Measurements from ENCODE around the gene FCER2.

Gene FCER2

DNA sequence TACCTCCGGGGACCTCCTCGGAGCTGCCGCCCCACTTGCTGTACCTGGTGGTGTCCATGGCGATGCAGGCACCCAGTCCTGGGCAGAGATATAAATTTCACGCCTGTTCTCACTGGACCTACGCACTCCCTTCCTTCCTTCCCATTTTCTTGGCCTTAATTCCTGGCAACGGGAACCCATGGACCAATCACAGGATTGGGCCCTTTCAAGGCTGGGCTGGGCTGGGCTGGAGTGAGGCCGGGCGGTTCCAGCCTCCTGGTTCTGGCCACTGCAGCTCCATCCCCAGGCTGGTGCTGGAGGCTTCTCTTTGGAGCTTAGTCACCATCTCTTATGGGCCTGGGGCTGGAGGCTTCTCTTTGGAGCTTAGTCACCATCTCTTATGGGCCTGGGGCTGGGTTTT, 30.1 kb upstream of the FCER2 start, which contains the start of gene CLEC4G:
Gene CLEC4G, minus strand, starts transcription at position 66 of the 400 bp plus-strand sequence. Its CDS starts 8 bp downstream, at position 58.
- no peak for DNase-seq

DNA sequence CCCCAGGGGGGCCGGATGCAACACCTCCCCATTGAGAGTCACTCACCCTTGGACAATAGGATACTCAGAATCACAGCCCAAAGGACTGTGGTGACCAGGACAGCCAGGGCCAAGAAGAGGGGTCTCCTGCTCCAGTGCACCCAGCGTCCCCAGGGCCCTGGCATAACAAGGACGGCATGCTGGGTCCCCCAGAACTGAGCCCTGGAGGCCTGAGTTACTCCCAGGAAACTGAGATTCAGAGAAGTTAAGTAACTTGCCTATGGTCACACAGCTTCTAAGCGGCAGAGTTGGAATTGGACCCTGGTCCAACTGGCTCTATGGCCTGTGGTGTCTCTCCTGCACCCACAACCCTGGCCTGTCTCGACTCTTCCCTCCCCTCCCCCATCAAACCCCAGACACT, 29.7 kb upstream of the FCER2 start:
- DNase-seq = no peak

DNA sequence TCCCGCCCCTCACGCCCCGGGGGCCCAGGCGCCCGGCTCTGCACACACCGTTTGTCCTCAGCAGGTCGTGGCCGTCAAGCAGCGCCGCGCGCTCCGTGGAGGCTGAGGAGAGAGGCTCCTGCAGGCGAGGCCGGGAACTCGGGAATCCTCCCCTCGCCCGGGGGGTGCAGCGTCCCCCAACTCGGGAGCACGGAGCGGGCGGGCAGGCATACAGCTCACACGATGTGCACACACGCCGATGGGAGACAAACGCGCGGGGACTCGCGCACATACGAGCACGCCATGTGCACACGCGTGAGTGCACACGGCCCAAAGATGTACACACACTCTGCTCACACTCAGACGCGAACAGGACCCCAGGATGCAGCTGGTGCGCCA, 29.3 kb upstream of the FCER2 start:
- DNase-seq = peak; percentile 30

GRCh38 chr19:7730286-7731217, 28.6 kb upstream of the FCER2 start:
- DNase-seq = peak; percentile 52

DNA sequence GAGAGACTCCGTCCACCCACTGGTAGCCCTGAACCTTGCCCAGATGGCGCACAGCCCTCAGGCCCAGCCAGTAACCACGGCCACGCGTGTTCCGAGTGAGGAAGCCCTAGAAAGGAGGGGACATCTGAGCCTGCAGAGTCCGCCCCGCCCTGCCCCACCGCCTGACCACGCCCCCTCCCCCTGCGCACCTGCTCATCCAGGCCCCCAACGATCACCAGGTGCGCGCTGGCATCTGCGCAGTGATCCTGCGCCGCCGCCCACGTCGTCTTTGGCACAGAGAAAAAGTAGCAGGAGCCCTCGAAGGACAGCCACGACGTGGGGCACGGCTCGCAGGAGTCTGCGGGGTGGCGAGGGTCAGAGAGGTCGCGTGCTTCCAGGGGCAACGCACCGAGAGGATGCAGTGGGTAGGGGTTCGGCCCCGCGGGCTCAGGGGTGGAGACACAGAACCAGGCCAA, 27.9 kb upstream of the FCER2 start:
- no peak for DNase-seq

- no peak for DNase-seq
Measured at GRCh38 chr19:7729211-7729610, 27.3 kb upstream of the FCER2 start.

DNA sequence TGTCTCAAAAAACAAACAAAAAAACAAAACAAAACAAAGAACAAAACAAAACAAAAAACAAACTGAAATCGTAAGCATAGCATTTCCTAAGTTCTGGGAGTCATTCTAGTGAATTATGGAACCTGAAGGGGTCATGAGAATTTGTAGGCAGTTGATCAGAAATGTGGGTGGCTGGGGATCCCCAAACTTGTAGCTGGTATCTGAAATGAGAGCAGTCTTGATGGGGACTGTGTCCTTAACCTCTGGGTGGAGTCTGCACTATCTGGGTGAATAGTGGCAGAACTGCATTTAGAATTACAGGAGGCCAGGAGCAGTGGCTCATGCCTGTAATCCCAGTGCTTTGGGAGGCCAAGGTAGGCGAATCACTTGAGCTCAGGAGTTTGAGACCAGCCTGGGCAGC, 23.9 kb upstream of the FCER2 start:
- DNase-seq = no peak

- peak; percentile 84 for DNase-seq
Measured at GRCh38 chr19:7722231-7722651, 20.3 kb upstream of the FCER2 start.

GRCh38 chr19:7720351-7720750, 18.4 kb upstream of the FCER2 start:
- DNase-seq = no peak

- DNase-seq = no peak
Measured at GRCh38 chr19:7718668-7719067, 16.7 kb upstream of the FCER2 start.

GRCh38 chr19:7716762-7717161, 14.8 kb upstream of the FCER2 start:
- no peak for DNase-seq

GRCh38 chr19:7715671-7716070, 13.7 kb upstream of the FCER2 start:
- DNase-seq = no peak

DNA sequence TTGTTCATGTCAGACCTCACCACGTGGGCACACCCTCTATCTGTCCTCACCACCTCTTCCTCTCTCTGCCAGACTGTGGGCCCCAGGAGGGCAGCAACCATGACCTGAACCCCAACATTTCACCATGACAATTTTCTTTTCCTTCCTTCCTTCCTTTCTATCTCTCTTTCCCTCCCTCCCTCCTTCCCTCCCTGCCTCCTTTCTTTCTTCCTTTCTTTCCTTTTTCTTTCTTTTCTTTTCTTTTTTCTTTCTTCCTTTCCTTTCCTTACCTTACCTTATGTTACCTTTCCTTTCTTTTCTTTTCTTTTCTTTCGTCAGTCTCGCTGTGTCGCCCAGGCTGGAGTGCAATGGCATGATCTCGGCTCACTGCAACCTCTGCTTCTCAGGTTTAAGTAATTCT, 8.7 kb upstream of the FCER2 start:
- no peak for DNase-seq

GRCh38 chr19:7709932-7710460, 8.1 kb upstream of the FCER2 start:
- DNase-seq = no peak

DNA sequence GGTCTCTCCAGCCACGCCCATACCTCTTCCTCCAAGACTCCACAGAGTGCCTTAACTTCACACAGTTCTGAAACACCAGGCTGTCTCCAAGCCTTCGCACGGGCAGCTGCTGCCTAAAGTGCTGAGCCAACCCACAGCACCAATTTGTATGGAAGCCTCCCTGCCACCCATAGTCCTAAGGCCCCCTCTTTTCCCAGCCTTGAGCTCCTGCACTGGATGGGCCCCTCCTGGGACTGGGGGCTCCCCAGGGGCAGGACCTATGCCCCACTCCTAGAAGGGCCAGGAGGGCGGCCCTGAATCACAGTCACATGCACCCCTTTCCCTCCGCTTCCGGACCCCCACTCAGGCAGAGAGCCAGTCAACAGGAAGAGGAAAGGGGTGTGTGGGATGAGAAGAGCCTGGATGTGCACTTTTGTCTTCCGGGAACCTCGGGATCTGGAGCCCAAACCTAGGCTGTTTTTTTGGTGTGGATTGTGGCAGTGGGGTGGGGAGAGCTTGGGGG, 5.1 kb upstream of the FCER2 start:
- DNase-seq = no peak

- no peak for DNase-seq
Measured at GRCh38 chr19:7706188-7706954, 4.4 kb upstream of the FCER2 start.

DNA sequence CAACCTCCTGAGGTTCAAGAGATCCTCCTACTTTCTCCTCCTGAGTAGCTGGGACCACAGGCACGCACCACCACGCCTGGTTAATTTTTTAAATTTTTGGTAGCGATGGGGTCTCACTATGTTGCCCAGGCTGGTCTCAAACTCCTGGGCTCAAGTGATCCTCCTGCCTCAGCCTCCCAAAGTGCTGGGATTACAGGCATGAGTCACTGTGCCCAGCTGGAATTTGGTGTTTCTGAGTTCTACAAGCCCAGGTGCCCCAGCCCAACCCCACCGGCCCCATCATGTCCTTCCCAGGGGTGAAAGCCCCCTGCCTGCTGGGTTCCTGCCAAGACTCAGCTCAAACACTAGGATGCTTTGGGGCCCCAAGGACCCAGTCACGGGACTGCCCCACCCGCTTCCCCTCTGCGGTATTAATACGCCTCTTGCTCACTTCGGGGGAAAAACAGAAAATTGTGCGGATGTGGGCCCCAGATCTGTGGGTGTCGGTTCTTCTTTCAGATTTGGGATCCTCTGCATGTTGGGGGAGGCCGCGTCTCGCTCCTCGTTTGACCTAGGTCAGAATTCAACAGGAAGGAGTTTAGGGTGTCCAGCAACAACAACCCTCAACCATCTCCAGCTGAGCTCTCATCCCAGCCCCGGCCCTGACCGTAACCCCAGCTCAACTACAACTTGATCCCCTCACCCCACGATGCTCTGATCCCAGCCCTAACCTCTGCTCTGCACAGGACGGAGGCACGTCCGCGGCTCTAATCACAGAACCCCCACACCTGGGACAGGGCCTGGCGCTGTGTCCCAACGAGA, 3.7 kb upstream of the FCER2 start:
- DNase-seq = no peak

GRCh38 chr19:7704280-7705060, 2.5 kb upstream of the FCER2 start:
- no peak for DNase-seq

GRCh38 chr19:7703332-7703731, 1.4 kb upstream of the FCER2 start:
- DNase-seq = no peak

GRCh38 chr19:7701049-7701653, 780 bp downstream of the FCER2 start:
- no peak for DNase-seq

Measured in eye (tissue), 1 donor.